HG02970 (cell line): ENCODE results near the gene CROCC.
"Not testable (repeated sequence)": the region's sequence is repeated elsewhere in the genome, so short reads cannot be mapped to it uniquely, and the experiment has no call there.

Source experiments
- ATAC-seq: cut with Tn5 transposase; IDR thresholded peaks from one replicate; pipeline ENCODE4 v1.9.1; 2021; ENCODE audit warnings: mild to moderate bottlenecking, moderate library complexity, moderate number of reproducible peaks; ENCODE audit not compliant: unreplicated experiment, low FRiP score

CROCC gene

GRCh38 chr1:16896316-16897055 is 25.2 kb upstream of the CROCC start:
- ATAC-seq: not testable (repeated sequence)

- not testable (repeated sequence) for ATAC-seq
Measured at GRCh38 chr1:16897653-16898052, 24.1 kb upstream of the CROCC start.

GRCh38 chr1:16898298-16898697 is 23.4 kb upstream of the CROCC start:
- ATAC-seq: not testable (repeated sequence)

GRCh38 chr1:16899020-16899419 is 22.7 kb upstream of the CROCC start:
- not testable (repeated sequence) for ATAC-seq

GRCh38 chr1:16900751-16901150 is 21.0 kb upstream of the CROCC start:
- ATAC-seq: no peak

GRCh38 chr1:16901371-16901770 is 20.4 kb upstream of the CROCC start:
- ATAC-seq: not testable (repeated sequence)

- ATAC-seq: no peak
Measured at GRCh38 chr1:16903054-16903453, 18.7 kb upstream of the CROCC start.

GRCh38 chr1:16903458-16903796 is 18.3 kb upstream of the CROCC start:
- ATAC-seq: no peak

- peak; percentile 87 for ATAC-seq
Measured at GRCh38 chr1:16904560-16905109, 17.1 kb upstream of the CROCC start.

- ATAC-seq: peak; percentile 82
Measured at GRCh38 chr1:16905110-16905867, 16.4 kb upstream of the CROCC start.

- no peak for ATAC-seq
Measured at GRCh38 chr1:16905868-16906702, 15.6 kb upstream of the CROCC start.

- no peak for ATAC-seq
Measured at GRCh38 chr1:16906873-16907272, 14.9 kb upstream of the CROCC start.

- ATAC-seq: no peak
Measured at GRCh38 chr1:16907870-16908758, 13.6 kb upstream of the CROCC start.

GRCh38 chr1:16911851-16912721 is 9.6 kb upstream of the CROCC start:
- ATAC-seq: not testable (repeated sequence)

GRCh38 chr1:16912742-16913141 is 9.0 kb upstream of the CROCC start:
- ATAC-seq: not testable (repeated sequence)

- no peak for ATAC-seq
Measured at GRCh38 chr1:16913181-16913832, 8.4 kb upstream of the CROCC start.

GRCh38 chr1:16913833-16914662 is 7.7 kb upstream of the CROCC start:
- ATAC-seq: peak; percentile 88
